Hepatocyte (in vitro differentiated cells): ENCODE results near the gene UROC1.

Experiments used
- CTCF ChIP-seq: fragments of 200-600 bp; sonication (generic); IDR thresholded peaks from 2 replicates; pipeline ENCODE4 v1.5.1; 2016; ENCODE audit warnings: antibody characterized with exemption, mild to moderate bottlenecking; ENCODE audit not compliant: poor library complexity
- EZH2 ChIP-seq: fragments of 200-600 bp; sonication (generic); IDR thresholded peaks from 2 replicates; pipeline ENCODE4 v1.6.1; 2016; ENCODE audit warnings: antibody characterized with exemption, mild to moderate bottlenecking, borderline replicate concordance
- EZH2phosphoT487 ChIP-seq: fragments of 200-600 bp; sonication (generic); IDR thresholded peaks from one replicate; pipeline ENCODE4 v1.6.1; 2018; ENCODE audit warnings: antibody characterized with exemption, mild to moderate bottlenecking, low read depth, moderate library complexity; ENCODE audit not compliant: unreplicated experiment, severe bottlenecking

DNA sequence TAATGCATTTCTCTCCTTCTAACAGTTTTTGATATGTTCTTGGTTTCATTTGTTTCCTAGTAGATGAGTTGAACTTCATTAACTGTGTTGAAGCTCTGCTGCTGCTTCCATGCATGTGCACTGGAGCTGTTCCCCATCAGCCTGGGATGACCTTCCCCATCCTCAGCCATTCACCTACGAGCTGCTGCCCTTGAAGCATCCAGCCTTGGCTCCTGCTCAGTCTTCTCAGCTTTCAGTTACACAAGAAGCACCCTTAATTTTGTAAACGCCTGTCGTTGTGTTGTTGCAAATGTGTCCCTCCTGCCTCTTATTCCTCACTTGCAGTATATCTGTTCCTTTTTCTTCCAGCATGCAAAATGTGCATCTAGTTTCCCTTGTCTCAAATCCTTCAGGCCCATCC, 33.4 kb downstream of the UROC1 start:
- no peak for TF ChIP-seq EZH2phosphoT487
- TF ChIP-seq EZH2: no peak
- no peak for TF ChIP-seq CTCF
